Lower leg skin (tissue), 4 donors: ENCODE results near the gene ZBTB7C. TPM values are rescaled to one million over a fixed set of nuclear protein-coding genes. Genes with fewer than 3 reads are reported as not detected.

Source experiments
- DNase-seq, 2 donors: peaks; one replicate each; pipeline ENCODE4 v3.0.0-alpha.2; 2019; ENCODE audit warnings: low spot score in 2 of 2
- H3K4me3 ChIP-seq: fragments of 200-600 bp; sonication (generic); 2 replicates; pipeline ENCODE4 v1.5.1; 2017; ENCODE audit warnings: mild to moderate bottlenecking, low read depth; ENCODE audit not compliant: poor library complexity, severe bottlenecking
- CTCF ChIP-seq, 3 donors: fragments of 450-650 bp; IDR thresholded peaks; one replicate each; pipeline ENCODE4 v1.5.1; 2016; ENCODE audit warnings: antibody characterized with exemption in 3 of 3, mild to moderate bottlenecking in 3 of 3, moderate library complexity in 2 of 3
- POLR2A ChIP-seq, 2 donors: fragments of 450-650 bp; IDR thresholded peaks; one replicate each; pipeline ENCODE4 v1.6.1; 2016 to 2017; ENCODE audit warnings: antibody characterized with exemption in 2 of 2, mild to moderate bottlenecking in 1 of 2, moderate library complexity in 1 of 2
- WGBS, 2 donors: methylation state at CpG; one replicate each; pipeline ENCODE4 v1.1.5; 2018; 5-methylcytosine and 5-hydroxymethylcytosine counted together
- intact Hi-C: fragments of 100-400 bp; cut with DNase I; formaldehyde crosslinking; loops from one replicate; pipeline ENCODE4 v1.15.0; 2023; ENCODE audit warnings: low total_unique reads
- total RNA-seq, 4 donors: library from RNA; depleted of rRNA; stranded (reverse); fragments of >200 nt; gene quantifications; one replicate each; pipeline ENCODE4 v1.1.0, GENCODE V29; 2016

The ZBTB7C gene
- total RNA-seq, 4 donors from 2014 or later = 44.2 to 59.7 (median 50.7) TPM

GRCh38 chr18:48065601-48065995 lies 343.6 kb downstream of the ZBTB7C start:
- WGBS, 2 donors = 57% methylated on average over 3 of the region's 3 CpGs
- TF ChIP-seq CTCF (IDR thresholded peaks at IDR 0.05) (no peak), POLR2A (IDR thresholded peaks at IDR 0.05) (no peak)
- H3K4me3 ChIP-seq = no peak overlapping the region
- no peak for DNase-seq
- intact Hi-C loops = no loop called here

- intact Hi-C loops = no loop called here
- TF ChIP-seq POLR2A (IDR thresholded peaks at IDR 0.05) = no peak
- no peak for TF ChIP-seq CTCF (IDR thresholded peaks at IDR 0.05)
- no peak overlapping the region for H3K4me3 ChIP-seq
- 61 to 77% methylated on average over 9 to 10 of the region's 10 CpGs for WGBS, 2 donors
- DNase-seq = no peak
Measured at GRCh38 chr18:48064978-48065600, 344.1 kb downstream of the ZBTB7C start.

- intact Hi-C loops = no loop called here
- TF ChIP-seq CTCF (IDR thresholded peaks at IDR 0.05) = no peak
- TF ChIP-seq POLR2A (IDR thresholded peaks at IDR 0.05) = no peak
- DNase-seq = peak in 1 of 2 donors; percentile 52
- 68 to 71% methylated on average over 7 of the region's 7 CpGs for WGBS, 2 donors
- no peak overlapping the region for H3K4me3 ChIP-seq
Measured at GRCh38 chr18:48061781-48062570, 347.2 kb downstream of the ZBTB7C start.

- WGBS, 2 donors = 80 to 90% methylated on average over 3 of the region's 3 CpGs
- TF ChIP-seq CTCF (IDR thresholded peaks at IDR 0.05) (no peak), POLR2A (IDR thresholded peaks at IDR 0.05) (no peak)
- no peak for DNase-seq
- intact Hi-C loops = no loop called here
- H3K4me3 ChIP-seq = no peak overlapping the region
Measured at GRCh38 chr18:48060970-48061369, 348.2 kb downstream of the ZBTB7C start.

GRCh38 chr18:48060346-48060745 lies 348.8 kb downstream of the ZBTB7C start:
- intact Hi-C loops = no loop called here
- no peak for TF ChIP-seq CTCF (IDR thresholded peaks at IDR 0.05)
- no peak for TF ChIP-seq POLR2A (IDR thresholded peaks at IDR 0.05)
- DNase-seq = peak in 1 of 2 donors; percentile 68
- H3K4me3 ChIP-seq = no peak overlapping the region
- 88 to 93% methylated on average over 4 of the region's 4 CpGs for WGBS, 2 donors
